Activated CD4-positive, alpha-beta T cell treated with anti-CD3 and anti-CD28 coated beads, Interleukin-2, amount 10 ng/mL, durations not matched to agents 7 days and 5 days (primary cell): ENCODE data around the gene RFTN1. TPM values are rescaled to one million over a fixed set of nuclear protein-coding genes. Genes with fewer than 3 reads are reported as not detected.

Experiments used
- CTCF ChIA-PET: fragments of 350-600 bp; sonication (Branson Sonifier 250); formaldehyde crosslinking; loops from one replicate; lab custom pipeline; 2021; ENCODE audit warnings: antibody characterized with exemption; lab: Charles Lee
- POLR2A ChIA-PET: fragments of 350-600 bp; sonication (Branson Sonifier 250); formaldehyde crosslinking; loops from one replicate; lab custom pipeline; 2021; ENCODE audit warnings: antibody characterized with exemption; lab: Charles Lee
- DNase-seq: peaks from one replicate; pipeline ENCODE4 v3.0.0-alpha.2; 2020
- H3K27ac Mint-ChIP-seq: one replicate; pipeline ENCODE4 v1.8.0; 2021; ENCODE audit warnings: mild to moderate bottlenecking, moderate library complexity, mixed read lengths
- H3K27me3 Mint-ChIP-seq: one replicate; pipeline ENCODE4 v1.8.0; 2021; ENCODE audit warnings: mixed read lengths
- H3K36me3 Mint-ChIP-seq: one replicate; pipeline ENCODE4 v1.8.0; 2021; ENCODE audit warnings: low read depth, mixed read lengths
- H3K4me1 Mint-ChIP-seq: one replicate; pipeline ENCODE4 v1.8.0; 2021; ENCODE audit warnings: mixed read lengths
- H3K4me3 Mint-ChIP-seq: one replicate; pipeline ENCODE4 v1.8.0; 2021; ENCODE audit warnings: mild to moderate bottlenecking, moderate library complexity, mixed read lengths
- H3K9me3 Mint-ChIP-seq: one replicate; pipeline ENCODE4 v1.8.0; 2021; ENCODE audit warnings: mixed read lengths
- total RNA-seq, 2 experiments: library from RNA; stranded (reverse); gene quantifications; one replicate each; pipeline ENCODE4 v1.2.3, GENCODE V29; 2021

RFTN1 gene
- total RNA-seq, 2 experiments from 2014 or later, result 57.3 to 57.9 TPM

DNA sequence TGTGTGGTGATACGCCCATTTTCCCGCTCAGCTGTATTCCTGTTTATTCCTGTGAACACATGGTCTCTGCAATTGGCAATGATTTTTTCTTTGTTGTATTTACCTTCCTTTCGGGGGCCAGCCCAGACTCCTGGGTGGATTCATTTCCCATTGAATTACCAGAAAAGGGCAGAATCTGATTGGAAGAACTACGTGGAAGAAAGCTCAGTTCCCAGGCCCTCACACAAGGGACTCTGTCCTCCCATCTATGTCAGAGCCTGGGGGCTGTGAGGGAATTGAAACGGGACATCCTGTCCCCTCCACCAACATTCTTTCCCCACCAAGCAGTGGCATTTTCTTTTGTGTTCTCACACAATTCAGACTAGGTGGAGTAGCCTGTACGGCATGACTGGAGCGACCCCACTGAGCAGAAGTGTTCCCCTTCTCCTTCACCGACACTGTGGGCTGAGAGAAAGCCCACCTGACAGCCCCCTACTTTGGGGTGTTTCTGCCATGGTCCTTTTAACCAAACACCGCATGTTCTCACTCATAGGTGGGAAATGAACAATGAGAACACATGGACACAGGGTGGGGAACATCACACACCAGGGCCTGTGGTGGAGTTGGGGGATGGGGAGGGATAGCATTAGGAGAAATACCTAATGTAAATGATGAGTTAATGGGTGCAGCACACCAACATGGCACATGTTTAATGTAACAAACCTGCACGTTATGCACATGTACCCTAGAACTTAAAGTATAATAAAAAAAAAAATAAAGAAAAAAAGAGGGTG lies 32.1 kb upstream of the RFTN1 start:
- H3K4me1 Mint-ChIP-seq, result peaks cover 9% of the 10 kb centered on the region
- H3K4me3 Mint-ChIP-seq, result no peak overlapping the region
- no peak for DNase-seq
- no peaks in the 10 kb centered on the region for H3K36me3 Mint-ChIP-seq
- no peaks in the 10 kb centered on the region for H3K9me3 Mint-ChIP-seq
- H3K27ac Mint-ChIP-seq, result no peak overlapping the region
- peaks cover 5% of the 10 kb centered on the region for H3K27me3 Mint-ChIP-seq
- POLR2A ChIA-PET, result no interaction called here
- CTCF ChIA-PET, result interaction anchor here (1.8 kb wide), 1 partner anchor 255 kb away, joined by 5 read pairs; no protein-coding TSS in a partner anchor

DNA sequence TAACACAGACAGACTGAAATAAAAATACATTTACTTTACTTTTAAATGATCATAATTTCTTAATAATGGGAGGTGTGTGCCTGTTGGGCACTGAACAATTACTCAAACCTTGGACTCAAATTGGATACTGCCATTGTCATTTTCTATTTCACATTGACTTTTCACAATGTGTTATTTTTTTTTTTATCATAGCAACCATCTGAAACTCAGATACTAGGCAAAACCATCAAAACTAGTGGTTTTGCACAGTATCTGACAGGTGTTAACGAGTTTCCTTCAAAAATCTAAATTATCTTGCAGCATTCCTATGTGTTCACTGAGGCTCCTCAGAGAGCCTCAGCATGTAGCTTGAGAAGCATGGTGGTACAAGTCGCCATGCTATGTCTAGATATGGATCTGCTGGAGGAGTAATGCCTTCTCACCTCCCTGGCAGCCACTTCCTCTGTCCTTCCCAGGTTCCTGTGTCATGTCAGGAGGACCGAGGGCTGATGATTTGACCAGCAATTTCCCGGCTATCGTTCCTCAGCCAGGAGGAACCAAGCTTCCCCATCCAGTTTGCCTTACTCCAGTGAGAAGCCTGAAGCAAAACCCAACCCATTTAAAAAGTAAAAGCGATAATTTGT lies 29.9 kb upstream of the RFTN1 start:
- CTCF ChIA-PET, result interaction anchor here (0.8 kb wide), 1 partner anchor 224 kb away, joined by 3 read pairs; no protein-coding TSS in a partner anchor
- Mint-ChIP-seq H3K36me3 (no peaks in the 10 kb centered on the region), H3K4me3 (no peak overlapping the region), H3K27me3 (peaks cover 16% of the 10 kb centered on the region), H3K27ac (no peak overlapping the region), H3K9me3 (no peaks in the 10 kb centered on the region), H3K4me1 (peaks cover 7% of the 10 kb centered on the region)
- POLR2A ChIA-PET, result no interaction called here
- no peak for DNase-seq

DNA sequence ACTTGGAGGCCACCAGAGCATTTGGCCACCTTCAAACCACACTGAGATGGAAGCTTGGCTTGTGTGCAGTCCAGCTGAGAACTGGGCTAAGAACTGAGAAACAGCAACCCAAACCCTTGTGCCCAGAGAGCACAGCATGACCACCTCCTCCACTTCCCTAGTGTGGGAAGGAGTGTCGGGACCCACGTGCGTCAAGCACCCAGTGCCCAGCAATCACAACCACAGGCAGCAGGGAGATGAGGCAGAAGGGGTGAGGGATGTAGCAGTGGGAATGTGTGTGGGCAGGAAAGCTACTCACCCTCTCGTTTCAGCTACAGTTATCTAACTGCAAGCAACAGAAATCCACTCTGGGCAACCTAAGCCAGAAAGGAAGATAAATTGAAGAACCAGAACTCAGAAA lies 25.0 kb upstream of the RFTN1 start:
- Mint-ChIP-seq H3K36me3 (no peaks in the 10 kb centered on the region), H3K27ac (no peak overlapping the region), H3K9me3 (no peaks in the 10 kb centered on the region), H3K27me3 (peaks cover 27% of the 10 kb centered on the region), H3K4me1 (peaks cover under 1% of the 10 kb centered on the region), H3K4me3 (no peak overlapping the region)
- POLR2A ChIA-PET, result no interaction called here
- CTCF ChIA-PET, result interaction anchor here (1.1 kb wide), 1 partner anchor 9 kb away, joined by 3 read pairs; no protein-coding TSS in a partner anchor
- DNase-seq, result no peak

DNA sequence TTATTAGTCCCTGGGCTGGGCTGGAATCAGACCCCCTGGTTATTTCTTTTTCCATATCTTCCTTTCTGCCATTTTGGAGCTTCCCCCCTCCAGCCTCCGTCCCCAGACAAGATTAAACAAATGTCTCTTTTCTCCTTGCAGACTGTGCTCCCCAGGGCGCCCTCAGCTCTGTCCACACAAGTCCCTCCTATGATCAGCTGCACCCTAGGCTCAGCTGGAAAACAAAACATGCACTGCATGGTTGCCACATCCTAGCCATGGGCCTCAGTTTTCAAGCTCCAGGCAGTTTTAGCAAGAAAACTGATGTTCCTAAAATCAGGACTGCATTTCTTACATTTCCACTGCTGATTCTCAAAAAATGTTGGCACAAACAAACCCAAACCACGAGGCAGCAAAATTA lies 23.5 kb upstream of the RFTN1 start:
- POLR2A ChIA-PET, result no interaction called here
- no peaks in the 10 kb centered on the region for H3K36me3 Mint-ChIP-seq
- DNase-seq, result no peak
- H3K27ac Mint-ChIP-seq, result no peak overlapping the region
- H3K4me1 Mint-ChIP-seq, result no peaks in the 10 kb centered on the region
- no peak overlapping the region for H3K4me3 Mint-ChIP-seq
- peaks cover 27% of the 10 kb centered on the region for H3K27me3 Mint-ChIP-seq
- no peaks in the 10 kb centered on the region for H3K9me3 Mint-ChIP-seq
- CTCF ChIA-PET, result interaction anchor here (0.6 to 1.7 kb wide), 4 partner anchors 14 to 571 kb away, joined by 3 to 7 read pairs (median 5); partner anchors contain the start of gene OXNAD1

DNA sequence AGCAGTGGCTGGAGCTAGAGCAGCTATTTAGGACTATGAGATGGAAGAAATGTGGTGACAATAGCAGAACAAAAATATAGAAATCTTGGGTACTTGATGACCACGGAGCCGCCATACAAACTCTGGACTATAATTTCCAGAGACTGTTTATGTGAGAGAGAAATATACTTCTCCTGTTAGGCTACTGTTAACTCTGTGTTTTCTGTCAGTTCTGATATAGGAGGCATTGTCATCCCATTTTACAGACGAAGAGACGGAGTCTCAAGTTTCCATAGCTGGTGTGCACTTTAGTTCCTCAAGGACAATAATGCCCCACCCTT lies 22.8 kb upstream of the RFTN1 start:
- Mint-ChIP-seq H3K36me3 (no peaks in the 10 kb centered on the region), H3K4me3 (no peak overlapping the region), H3K27ac (no peak overlapping the region), H3K4me1 (no peaks in the 10 kb centered on the region), H3K27me3 (peaks cover 27% of the 10 kb centered on the region), H3K9me3 (no peaks in the 10 kb centered on the region)
- POLR2A ChIA-PET, result no interaction called here
- no peak for DNase-seq
- CTCF ChIA-PET, result interaction anchor here (0.6 to 1.7 kb wide), 4 partner anchors 15 to 246 kb away, joined by 5 to 7 read pairs (median 6); no protein-coding TSS in a partner anchor

DNA sequence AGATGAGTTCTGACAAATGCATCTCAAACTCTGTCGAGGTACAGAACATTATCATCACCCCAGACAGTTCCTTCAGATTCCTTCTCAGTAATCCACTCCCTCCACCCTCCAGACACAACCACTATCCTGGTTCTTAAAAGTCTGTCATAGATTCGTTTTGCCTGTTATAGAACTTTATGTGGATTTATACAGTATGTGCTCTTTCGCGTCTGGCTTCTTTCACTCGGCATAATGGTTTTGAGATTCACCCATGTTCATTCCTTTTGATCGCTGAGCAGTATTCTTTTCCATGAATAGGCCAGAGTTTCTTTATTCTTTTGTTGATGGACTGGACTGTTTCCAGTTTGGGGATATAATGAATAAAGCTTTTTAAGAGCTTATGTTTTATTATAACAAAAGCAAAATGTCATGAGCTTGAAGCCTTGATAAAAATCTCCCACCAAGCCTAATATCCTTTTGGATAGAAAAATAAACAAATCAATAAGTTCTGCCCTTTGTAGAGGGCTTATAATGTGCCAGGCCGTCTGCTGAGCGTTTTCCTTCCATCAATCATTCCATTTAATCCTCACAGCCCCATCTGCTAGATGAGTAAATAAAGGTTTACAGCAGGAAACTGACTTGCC lies 21.3 kb upstream of the RFTN1 start:
- POLR2A ChIA-PET, result no interaction called here
- Mint-ChIP-seq H3K4me3 (no peak overlapping the region), H3K36me3 (no peaks in the 10 kb centered on the region), H3K27ac (no peak overlapping the region), H3K9me3 (no peaks in the 10 kb centered on the region), H3K4me1 (no peaks in the 10 kb centered on the region), H3K27me3 (peaks cover 21% of the 10 kb centered on the region)
- CTCF ChIA-PET, result interaction anchor here (1.8 kb wide), 1 partner anchor 19 kb away, joined by 4 read pairs; no protein-coding TSS in a partner anchor
- DNase-seq, result no peak

DNA sequence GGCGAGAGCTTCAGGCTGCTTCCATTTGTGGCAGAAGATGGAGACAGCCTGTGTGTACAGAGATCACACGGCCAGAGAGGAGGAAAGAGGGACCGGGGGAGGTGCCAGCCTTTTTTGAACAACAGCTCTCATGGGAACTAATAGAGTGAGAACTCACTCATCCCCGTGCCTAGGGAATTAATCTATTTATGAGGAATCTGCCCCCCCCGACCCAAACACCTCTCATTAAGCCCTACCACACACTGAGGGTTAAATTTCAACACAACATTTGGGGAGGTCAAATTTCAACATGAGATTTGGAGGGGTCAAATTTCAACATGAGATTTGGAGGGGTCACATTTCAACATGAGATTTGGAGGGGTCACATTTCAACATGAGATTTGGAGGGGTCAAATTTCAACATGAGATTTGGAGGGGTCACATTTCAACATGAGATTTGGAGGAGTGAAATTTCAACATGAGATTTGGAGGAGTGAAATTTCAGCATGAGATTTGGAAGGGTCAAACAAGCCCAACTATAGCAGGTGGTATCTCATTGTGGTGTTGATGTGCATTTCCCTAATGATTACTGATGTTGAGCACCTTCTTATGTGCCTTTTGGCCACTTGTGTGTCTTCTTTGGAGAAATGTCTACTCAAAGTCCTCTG lies 20.6 kb upstream of the RFTN1 start:
- ChIA-PET POLR2A (no interaction called here), CTCF (interaction anchor here (1.4 to 1.8 kb wide), 2 partner anchors 18 to 20 kb away, joined by 3 to 4 read pairs; no protein-coding TSS in a partner anchor)
- DNase-seq, result no peak
- no peaks in the 10 kb centered on the region for H3K9me3 Mint-ChIP-seq
- no peak overlapping the region for H3K27ac Mint-ChIP-seq
- H3K36me3 Mint-ChIP-seq, result no peaks in the 10 kb centered on the region
- peaks cover 4% of the 10 kb centered on the region for H3K4me1 Mint-ChIP-seq
- no peak overlapping the region for H3K4me3 Mint-ChIP-seq
- peaks cover 20% of the 10 kb centered on the region for H3K27me3 Mint-ChIP-seq

DNA sequence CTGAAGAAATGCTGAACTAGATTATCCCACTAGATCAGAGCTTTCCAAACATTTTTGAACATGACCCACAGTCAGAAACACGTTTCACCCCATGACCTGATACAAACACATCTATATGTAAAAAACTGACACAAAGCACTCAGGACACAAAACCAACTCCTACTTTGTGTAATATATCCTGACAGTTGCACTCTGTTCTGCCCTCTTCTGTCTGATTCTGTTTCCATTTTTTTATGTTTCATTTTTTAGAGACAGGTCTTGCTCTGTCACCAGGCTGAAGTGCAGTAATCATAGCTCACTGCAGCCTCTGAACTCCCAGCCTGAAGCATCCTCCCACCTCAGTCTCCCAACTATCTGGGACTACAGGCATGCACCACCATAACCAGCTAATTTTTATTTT lies 15.8 kb upstream of the RFTN1 start:
- H3K36me3 Mint-ChIP-seq, result peaks cover 4% of the 10 kb centered on the region
- ChIA-PET POLR2A (no interaction called here), CTCF (interaction anchor here (0.6 to 1.6 kb wide), 6 partner anchors 18 to 277 kb away, joined by 3 to 6 read pairs (median 3); no protein-coding TSS in a partner anchor)
- peaks cover 10% of the 10 kb centered on the region for H3K4me1 Mint-ChIP-seq
- H3K9me3 Mint-ChIP-seq, result peaks cover 9% of the 10 kb centered on the region
- no peak overlapping the region for H3K27ac Mint-ChIP-seq
- no peak for DNase-seq
- peaks cover 3% of the 10 kb centered on the region for H3K27me3 Mint-ChIP-seq
- H3K4me3 Mint-ChIP-seq, result no peak overlapping the region

DNA sequence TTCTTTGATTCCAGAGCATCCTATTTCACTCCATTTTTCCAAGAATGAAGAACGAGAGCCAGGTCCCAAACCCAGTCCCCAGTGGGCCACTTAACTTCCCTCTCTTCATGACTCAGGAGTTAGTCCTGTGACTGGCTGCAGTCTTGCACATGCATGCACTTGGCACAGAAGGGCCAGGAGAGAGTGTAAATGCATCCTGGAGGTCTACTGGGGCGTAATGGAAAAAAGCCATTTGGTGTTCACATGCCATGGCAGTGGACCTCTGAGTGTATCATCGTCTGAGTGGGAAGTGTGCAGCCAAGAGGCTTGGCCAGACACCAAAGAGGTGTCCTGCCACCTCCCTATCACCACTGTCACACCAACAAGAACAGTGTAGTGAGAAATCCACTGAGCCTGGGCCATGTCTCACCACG lies 15.1 kb upstream of the RFTN1 start:
- CTCF ChIA-PET, result interaction anchor here (0.6 to 1.6 kb wide), 4 partner anchors 13 to 276 kb away, joined by 3 to 6 read pairs (median 4); no protein-coding TSS in a partner anchor
- Mint-ChIP-seq H3K4me1 (peaks cover 10% of the 10 kb centered on the region), H3K36me3 (peaks cover 4% of the 10 kb centered on the region), H3K9me3 (peaks cover 13% of the 10 kb centered on the region), H3K27me3 (peaks cover 3% of the 10 kb centered on the region), H3K27ac (no peak overlapping the region), H3K4me3 (no peak overlapping the region)
- no peak for DNase-seq
- POLR2A ChIA-PET, result no interaction called here

DNA sequence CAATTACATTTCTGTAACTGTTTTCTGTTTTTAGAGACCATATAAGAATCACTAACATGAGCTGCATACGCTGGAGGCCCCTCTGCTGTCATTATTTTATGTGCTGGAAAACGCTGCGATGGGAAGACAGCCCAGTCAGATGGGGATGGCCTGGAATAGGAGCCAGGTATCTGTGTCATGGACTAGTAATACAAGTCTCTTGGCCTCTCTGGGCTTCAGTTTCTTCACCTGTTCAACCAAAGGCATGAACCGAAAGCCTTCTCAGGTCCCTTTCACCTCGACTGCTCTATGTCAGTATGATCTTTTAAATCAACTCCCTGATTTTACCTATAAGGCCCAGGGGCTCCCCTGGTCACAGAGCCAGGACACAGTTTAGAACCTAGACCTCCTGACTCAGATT lies 14.6 kb upstream of the RFTN1 start:
- Mint-ChIP-seq H3K36me3 (peaks cover 9% of the 10 kb centered on the region), H3K4me3 (no peak overlapping the region), H3K9me3 (peaks cover 17% of the 10 kb centered on the region), H3K4me1 (peaks cover 10% of the 10 kb centered on the region), H3K27ac (no peak overlapping the region), H3K27me3 (peaks cover 3% of the 10 kb centered on the region)
- ChIA-PET POLR2A (no interaction called here), CTCF (interaction anchor here (1.4 to 2.0 kb wide), 3 partner anchors 11 to 238 kb away, joined by 4 to 6 read pairs (median 4); no protein-coding TSS in a partner anchor)
- no peak for DNase-seq

DNA sequence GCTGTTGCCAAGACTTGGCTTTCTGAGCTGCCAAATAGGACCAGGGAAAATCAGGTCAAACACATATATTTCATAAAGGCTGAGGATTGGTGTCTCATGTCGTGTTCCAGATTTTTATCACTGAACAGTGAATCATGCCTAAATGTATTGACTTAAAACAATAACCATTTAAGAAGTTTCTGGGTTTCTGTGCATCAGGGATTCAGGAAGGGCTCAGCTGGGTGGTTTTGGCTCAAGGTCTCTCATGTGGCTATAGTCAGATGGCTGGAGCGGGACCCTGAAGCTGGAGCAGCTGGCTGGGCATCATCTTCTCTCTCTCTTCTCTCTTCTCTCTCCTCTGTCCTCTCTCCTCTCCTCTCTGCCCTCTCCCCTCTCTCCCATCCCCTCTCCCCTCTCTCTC lies 10.7 kb upstream of the RFTN1 start:
- no peak for DNase-seq
- H3K27me3 Mint-ChIP-seq, result no peaks in the 10 kb centered on the region
- H3K9me3 Mint-ChIP-seq, result peaks cover 30% of the 10 kb centered on the region
- peaks cover 30% of the 10 kb centered on the region for H3K4me1 Mint-ChIP-seq
- no peak overlapping the region for H3K27ac Mint-ChIP-seq
- peaks cover 22% of the 10 kb centered on the region for H3K36me3 Mint-ChIP-seq
- ChIA-PET POLR2A (no interaction called here), CTCF (interaction anchor here (0.8 kb wide), 1 partner anchor 18 kb away, joined by 3 read pairs; no protein-coding TSS in a partner anchor)
- H3K4me3 Mint-ChIP-seq, result no peak overlapping the region

DNA sequence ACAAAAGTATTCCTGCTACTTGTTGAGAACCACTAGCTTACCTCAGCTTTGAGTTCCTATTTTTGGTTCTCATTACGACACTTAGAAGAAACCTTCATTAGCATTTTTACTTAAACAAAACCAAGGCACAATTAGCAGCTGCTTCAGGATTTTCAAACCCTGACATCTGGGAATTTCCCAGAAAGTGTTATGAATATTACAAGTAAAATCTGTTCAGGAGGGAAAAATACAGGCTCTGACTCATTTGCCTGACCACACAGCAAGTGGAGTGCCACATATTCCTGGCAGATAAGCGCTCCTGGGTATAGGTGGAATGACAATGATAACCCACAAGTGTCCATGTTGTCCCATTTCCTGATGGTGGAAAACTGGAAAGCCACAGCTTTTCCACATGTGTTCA lies 10.3 kb upstream of the RFTN1 start:
- Mint-ChIP-seq H3K27me3 (no peaks in the 10 kb centered on the region), H3K4me3 (no peak overlapping the region), H3K36me3 (peaks cover 22% of the 10 kb centered on the region), H3K27ac (no peak overlapping the region), H3K9me3 (peaks cover 34% of the 10 kb centered on the region), H3K4me1 (peaks cover 28% of the 10 kb centered on the region)
- CTCF ChIA-PET, result interaction anchor here (0.8 kb wide), 1 partner anchor 17 kb away, joined by 3 read pairs; no protein-coding TSS in a partner anchor
- POLR2A ChIA-PET, result no interaction called here
- DNase-seq, result no peak
